Stimulated activated CD8-positive, alpha-beta memory T cell treated with anti-CD3 and anti-CD28 coated beads, Interleukin-7, amount 100 ng/mL, for 4 hours (primary cell): ENCODE data around the gene G6PD.

Experiments used
- DNase-seq, 2 donors: peaks; one replicate each; pipeline ENCODE4 v3.0.0-alpha.2; 2020; ENCODE audit warnings: low read depth in 2 of 2

The G6PD gene

GRCh38 chrX:154487518-154488290, 58.9 kb downstream of the G6PD start:
- no peak for DNase-seq

GRCh38 chrX:154486396-154487207, 60.0 kb downstream of the G6PD start, which contains the start of gene UBL4A:
UBL4A (minus strand) TSS chrX:154486615; CDS start chrX:154486584, 31 bp downstream.
- DNase-seq, result peak in 1 of 2 donors; percentile 62

- peak in 1 of 2 donors; percentile 16 for DNase-seq
Measured at GRCh38 chrX:154486052-154486395, 60.6 kb downstream of the G6PD start.

GRCh38 chrX:154485150-154486051, 61.2 kb downstream of the G6PD start:
- DNase-seq, result no peak

DNA sequence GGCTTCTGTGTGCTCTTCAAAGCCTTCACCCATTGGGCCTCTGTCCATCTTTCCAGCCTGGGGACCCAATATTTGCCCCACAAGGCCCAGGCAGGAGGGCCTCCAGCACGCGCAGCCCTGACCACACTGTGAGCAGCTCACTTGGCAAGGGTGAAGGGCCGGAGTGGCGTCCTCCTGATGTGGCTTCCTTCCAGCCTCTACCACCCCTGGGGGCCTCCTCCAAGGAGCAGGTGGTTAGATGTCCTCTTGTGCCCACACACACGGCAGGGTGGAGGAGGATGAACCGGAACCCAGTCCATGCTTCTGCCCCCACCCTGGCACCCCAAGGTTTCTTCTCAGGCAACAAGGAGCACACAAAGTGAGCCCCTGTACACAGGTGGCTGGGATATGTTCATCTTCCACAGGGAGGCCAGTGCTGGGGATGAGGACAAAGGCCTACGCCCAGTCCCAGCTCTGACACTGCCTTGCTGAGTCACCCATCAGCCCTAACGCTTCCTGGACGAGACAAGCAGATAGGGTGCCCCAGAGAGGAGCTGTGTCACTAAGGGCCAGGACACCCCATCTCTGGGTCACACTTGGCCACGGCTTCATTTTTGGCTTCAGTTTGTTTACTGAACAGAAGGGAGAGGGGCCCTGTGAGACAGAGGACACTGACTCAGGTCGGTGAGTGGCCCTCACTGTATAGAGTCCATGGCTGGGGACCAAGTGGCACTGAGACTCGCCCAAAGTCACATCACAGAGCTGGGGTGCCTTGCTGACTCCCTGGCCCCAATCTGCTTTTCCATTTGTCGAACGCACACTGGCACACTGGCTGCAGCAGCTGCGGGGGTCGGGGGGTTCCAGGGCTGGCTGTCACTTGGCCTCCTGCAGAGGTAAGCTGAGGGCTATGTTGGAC, 62.1 kb downstream of the G6PD start:
- no peak for DNase-seq

DNA sequence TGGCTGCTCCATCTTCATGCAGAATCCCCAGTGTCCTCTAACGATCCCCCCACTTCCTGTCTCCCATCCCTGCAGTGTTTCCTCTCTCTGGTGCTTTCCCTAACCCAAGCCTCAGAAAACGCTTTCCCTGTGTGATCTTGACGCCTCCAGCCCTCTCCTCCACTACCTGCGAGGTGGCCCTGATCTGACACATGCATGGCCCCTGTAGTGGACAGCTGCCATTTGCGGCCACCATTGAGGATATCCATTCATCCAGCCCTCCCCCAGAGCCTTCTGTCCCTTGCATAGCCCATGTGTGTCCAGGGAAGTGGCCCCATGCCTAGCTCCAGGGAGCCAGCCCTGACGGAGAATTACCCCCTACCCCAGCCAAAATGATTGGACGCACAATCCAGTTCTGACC, 63.3 kb downstream of the G6PD start:
- no peak for DNase-seq

- DNase-seq, result no peak
Measured at GRCh38 chrX:154482786-154483185, 63.9 kb downstream of the G6PD start.

- no peak for DNase-seq
Measured at GRCh38 chrX:154481911-154482601, 64.6 kb downstream of the G6PD start.
